ENCODE data around the gene MYBPHL.

GRCh38 chr1:109306832-109307273, at the start of gene MYBPHL:
- TF ChIP-seq REST (IDR thresholded peaks at IDR 0.05; ENCODE audit: insufficient read depth in 1 of 2, low read depth in 2 of 2, low read length in 2 of 2), result no peak
- TF ChIP-seq POLR2AphosphoS5 (IDR thresholded peaks at IDR 0.05; ENCODE audit: low read depth, low read length), result no peak
- TF ChIP-seq SIN3A (IDR thresholded peaks at IDR 0.05; ENCODE audit: borderline replicate concordance, insufficient read depth, low read length), result no peak
